Peyer's patch (tissue), 4 donors: ENCODE measurements around the gene ANKRD33.

ENCODE experiments used
- POLR2A ChIP-seq, 2 donors: fragments of 450-650 bp; IDR thresholded peaks; one replicate each; pipeline ENCODE4 v1.5.1; 2017; ENCODE audit warnings: antibody characterized with exemption in 2 of 2, mild to moderate bottlenecking in 2 of 2, moderate library complexity in 2 of 2
- TF ChIP-seq, protein P1 (sequence below), 6 experiments: fragments of 450-650 bp in 4 of 6; fragments of 200-600 bp in 2 of 6; sonication (generic) in 1 of 6; IDR thresholded peaks; one replicate each; pipeline ENCODE4 v1.5.1; 2017 to 2019; ENCODE audit warnings: antibody characterized with exemption in 6 of 6, mild to moderate bottlenecking in 3 of 6, moderate library complexity in 1 of 6

- TF ChIP-seq, protein P1, sequence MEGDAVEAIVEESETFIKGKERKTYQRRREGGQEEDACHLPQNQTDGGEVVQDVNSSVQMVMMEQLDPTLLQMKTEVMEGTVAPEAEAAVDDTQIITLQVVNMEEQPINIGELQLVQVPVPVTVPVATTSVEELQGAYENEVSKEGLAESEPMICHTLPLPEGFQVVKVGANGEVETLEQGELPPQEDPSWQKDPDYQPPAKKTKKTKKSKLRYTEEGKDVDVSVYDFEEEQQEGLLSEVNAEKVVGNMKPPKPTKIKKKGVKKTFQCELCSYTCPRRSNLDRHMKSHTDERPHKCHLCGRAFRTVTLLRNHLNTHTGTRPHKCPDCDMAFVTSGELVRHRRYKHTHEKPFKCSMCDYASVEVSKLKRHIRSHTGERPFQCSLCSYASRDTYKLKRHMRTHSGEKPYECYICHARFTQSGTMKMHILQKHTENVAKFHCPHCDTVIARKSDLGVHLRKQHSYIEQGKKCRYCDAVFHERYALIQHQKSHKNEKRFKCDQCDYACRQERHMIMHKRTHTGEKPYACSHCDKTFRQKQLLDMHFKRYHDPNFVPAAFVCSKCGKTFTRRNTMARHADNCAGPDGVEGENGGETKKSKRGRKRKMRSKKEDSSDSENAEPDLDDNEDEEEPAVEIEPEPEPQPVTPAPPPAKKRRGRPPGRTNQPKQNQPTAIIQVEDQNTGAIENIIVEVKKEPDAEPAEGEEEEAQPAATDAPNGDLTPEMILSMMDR (IDR thresholded peaks at IDR 0.05) = no peak
- no peak for TF ChIP-seq POLR2A (IDR thresholded peaks at IDR 0.05)
Measured at GRCh38 chr12:51898506-51898905, 10.6 kb downstream of the ANKRD33 start.
